Stimulated activated CD4-positive, alpha-beta T cell treated with anti-CD3 and anti-CD28 coated beads, Interleukin-12 subunit alpha, Interleukin-12 subunit beta, amount 100 ng/mL, for 48 hours (primary cell): ENCODE data around the gene NPY4R.
"Not testable (repeated sequence)": the region's sequence is repeated elsewhere in the genome, so short reads cannot be mapped to it uniquely, and the experiment has no call there.

Experiments
- DNase-seq, 3 donors: peaks; one replicate each; pipeline ENCODE4 v3.0.0-alpha.2; 2020; ENCODE audit warnings: low read depth in 2 of 3, low spot score in 1 of 3

The NPY4R gene

GRCh38 chr10:46465765-46466164 is at the start of gene NPY4R:
Gene NPY4R (minus strand): TSS chr10:46465958. CDS start chr10:46462635, 3,323 bp downstream.
- not testable (repeated sequence) for DNase-seq

- no peak for DNase-seq
These were observed 49.6 kb upstream of the NPY4R start for GRCh38 chr10:46515366-46515765.

GRCh38 chr10:46514899-46515298 is 49.1 kb upstream of the NPY4R start:
- DNase-seq = no peak

- DNase-seq = no peak
These were observed 48.7 kb upstream of the NPY4R start for GRCh38 chr10:46514431-46514861.

- not testable (repeated sequence) for DNase-seq
These were observed 47.6 kb upstream of the NPY4R start for GRCh38 chr10:46513333-46513732.

- not testable (repeated sequence) for DNase-seq
These were observed 47.0 kb upstream of the NPY4R start for GRCh38 chr10:46512725-46513124.

GRCh38 chr10:46512002-46512401 is 46.2 kb upstream of the NPY4R start:
- not testable (repeated sequence) for DNase-seq

GRCh38 chr10:46499990-46500389 is 34.2 kb upstream of the NPY4R start:
- DNase-seq = not testable (repeated sequence)

GRCh38 chr10:46498985-46499703 is 33.4 kb upstream of the NPY4R start:
- DNase-seq = not testable (repeated sequence)

GRCh38 chr10:46497878-46498277 is 32.1 kb upstream of the NPY4R start:
- DNase-seq = not testable (repeated sequence)

- DNase-seq = not testable (repeated sequence)
These were observed 31.6 kb upstream of the NPY4R start for GRCh38 chr10:46497401-46497800.

GRCh38 chr10:46491364-46492114 is 25.8 kb upstream of the NPY4R start:
- not testable (repeated sequence) for DNase-seq

- not testable (repeated sequence) for DNase-seq
These were observed 24.5 kb upstream of the NPY4R start for GRCh38 chr10:46490285-46490684.

- DNase-seq = not testable (repeated sequence)
These were observed 20.7 kb upstream of the NPY4R start for GRCh38 chr10:46486459-46486858.

- not testable (repeated sequence) for DNase-seq
These were observed 9.1 kb upstream of the NPY4R start for GRCh38 chr10:46474746-46475320.

- not testable (repeated sequence) for DNase-seq
These were observed 8.0 kb upstream of the NPY4R start for GRCh38 chr10:46473758-46474157.

- not testable (repeated sequence) for DNase-seq
These were observed 4.4 kb upstream of the NPY4R start for GRCh38 chr10:46470134-46470533.

GRCh38 chr10:46468119-46468809 is 2.5 kb upstream of the NPY4R start:
- not testable (repeated sequence) for DNase-seq

GRCh38 chr10:46463608-46464007 is 2.1 kb downstream of the NPY4R start:
- not testable (repeated sequence) for DNase-seq

- DNase-seq = not testable (repeated sequence)
These were observed 3.5 kb downstream of the NPY4R start for GRCh38 chr10:46462276-46462675.

GRCh38 chr10:46459579-46459978 is 6.2 kb downstream of the NPY4R start:
- DNase-seq = not testable (repeated sequence)
